GM12864 (cell line): ENCODE measurements around the gene SART3.
A peak's percentile ranks its signal among the peaks of the same experiment; 100 is the strongest.

Experiments used
- DNase-seq: peaks from one replicate; pipeline ENCODE4 v3.0.0-alpha.2; 2011; ENCODE audit warnings: low read depth
- H3K4me3 ChIP-seq: 2 replicates; pipeline ENCODE4 v1.5.1; 2011; ENCODE audit warnings: mild to moderate bottlenecking, low read depth, low read length, control low read depth
- CTCF ChIP-seq: IDR thresholded peaks from 2 replicates; pipeline ENCODE4 v1.5.1; 2011; ENCODE audit warnings: low read depth, mild to moderate bottlenecking, moderate library complexity, low read length, control low read depth, inconsistent platforms; ENCODE audit errors: missing control alignments

SART3 gene

GRCh38 chr12:108560752-108561719 is at the start of gene SART3:
TSS of gene SART3 (minus strand) at chr12:108561173. CDS start at chr12:108561154, 19 bp downstream.
- no peak for TF ChIP-seq CTCF
- peak; percentile 85 for DNase-seq
- peak within 1 kb of the TSS; percentile 68 for H3K4me3 ChIP-seq

GRCh38 chr12:108610336-108610815 is 49.4 kb upstream of the SART3 start:
- H3K4me3 ChIP-seq, result no peak overlapping the region

GRCh38 chr12:108609537-108610335 is 48.8 kb upstream of the SART3 start:
- no peak overlapping the region for H3K4me3 ChIP-seq
- DNase-seq, result no peak
- TF ChIP-seq CTCF, result no peak

More at GRCh38 chr12:108610336-108610815, 49.4 kb upstream of the SART3 start:
- DNase-seq, result no peak
- no peak for TF ChIP-seq CTCF

GRCh38 chr12:108608616-108609015 is 47.6 kb upstream of the SART3 start:
- TF ChIP-seq CTCF, result no peak
- no peak for DNase-seq
- no peak overlapping the region for H3K4me3 ChIP-seq

- no peak for DNase-seq
- no peak overlapping the region for H3K4me3 ChIP-seq
- TF ChIP-seq CTCF, result no peak
Observed at GRCh38 chr12:108607981-108608600, 47.1 kb upstream of the SART3 start.

GRCh38 chr12:108606492-108606891 is 45.5 kb upstream of the SART3 start:
- no peak for TF ChIP-seq CTCF
- no peak for DNase-seq
- H3K4me3 ChIP-seq, result no peak overlapping the region
